Loucy (cell line): ENCODE results near the gene LLCFC1.

Source experiments
- EZH2phosphoT487 ChIP-seq: fragments of 200-600 bp; IDR thresholded peaks from 2 replicates; pipeline ENCODE4 v1.6.1; 2018; ENCODE audit warnings: antibody characterized with exemption, mild to moderate bottlenecking, moderate library complexity, borderline replicate concordance
- TF ChIP-seq, protein P1 (sequence below): fragments of 200-600 bp; sonication (generic); conservative IDR thresholded peaks from 2 replicates; pipeline ENCODE4 v1.5.1; 2014; ENCODE audit warnings: mild to moderate bottlenecking, antibody characterized with exemption, low read length

DNA sequence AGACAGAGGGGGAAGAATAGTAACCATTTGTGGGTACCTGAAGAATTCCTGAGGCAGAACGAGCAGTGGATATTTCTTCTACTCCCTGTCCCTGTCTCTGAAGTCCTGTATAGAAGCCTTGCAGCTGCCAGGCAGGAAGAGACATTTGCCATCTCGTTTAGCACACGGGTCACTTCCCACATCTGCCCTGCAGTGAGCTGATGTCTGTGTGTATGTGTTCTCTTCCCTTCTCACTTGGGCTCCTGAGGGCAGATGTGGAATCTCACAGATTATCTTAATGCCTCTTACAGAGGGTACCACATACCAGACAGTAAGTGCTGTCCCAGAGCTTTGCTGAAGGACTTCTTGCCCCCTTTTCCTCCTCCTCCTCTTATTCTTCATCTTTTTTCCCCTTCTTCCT is 39.6 kb upstream of the LLCFC1 start:
- TF ChIP-seq, protein P1, sequence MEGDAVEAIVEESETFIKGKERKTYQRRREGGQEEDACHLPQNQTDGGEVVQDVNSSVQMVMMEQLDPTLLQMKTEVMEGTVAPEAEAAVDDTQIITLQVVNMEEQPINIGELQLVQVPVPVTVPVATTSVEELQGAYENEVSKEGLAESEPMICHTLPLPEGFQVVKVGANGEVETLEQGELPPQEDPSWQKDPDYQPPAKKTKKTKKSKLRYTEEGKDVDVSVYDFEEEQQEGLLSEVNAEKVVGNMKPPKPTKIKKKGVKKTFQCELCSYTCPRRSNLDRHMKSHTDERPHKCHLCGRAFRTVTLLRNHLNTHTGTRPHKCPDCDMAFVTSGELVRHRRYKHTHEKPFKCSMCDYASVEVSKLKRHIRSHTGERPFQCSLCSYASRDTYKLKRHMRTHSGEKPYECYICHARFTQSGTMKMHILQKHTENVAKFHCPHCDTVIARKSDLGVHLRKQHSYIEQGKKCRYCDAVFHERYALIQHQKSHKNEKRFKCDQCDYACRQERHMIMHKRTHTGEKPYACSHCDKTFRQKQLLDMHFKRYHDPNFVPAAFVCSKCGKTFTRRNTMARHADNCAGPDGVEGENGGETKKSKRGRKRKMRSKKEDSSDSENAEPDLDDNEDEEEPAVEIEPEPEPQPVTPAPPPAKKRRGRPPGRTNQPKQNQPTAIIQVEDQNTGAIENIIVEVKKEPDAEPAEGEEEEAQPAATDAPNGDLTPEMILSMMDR, result no peak
- no peak for TF ChIP-seq EZH2phosphoT487
